Smooth muscle cell (in vitro differentiated cells): ENCODE results near the gene GPR137B. TPM values are rescaled to one million over a fixed set of nuclear protein-coding genes. Genes with fewer than 3 reads are reported as not detected.

Source experiments
- DNase-seq: peaks from one replicate; lab custom pipeline; 2025; ENCODE audit not compliant: unreplicated experiment; lab: John Stamatoyannopoulos, UW
- H2AFZ ChIP-seq: fragments of 200-600 bp; sonication (generic); 2 replicates; pipeline ENCODE4 v1.6.0; 2016; ENCODE audit warnings: antibody characterized with exemption, low read depth, mild to moderate bottlenecking
- H3F3A ChIP-seq: fragments of 200-600 bp; sonication (generic); 2 replicates; pipeline ENCODE4 v1.6.0; 2017; ENCODE audit warnings: antibody characterized with exemption, low read depth
- H3K27ac ChIP-seq: fragments of 200-600 bp; sonication (generic); 2 replicates; pipeline ENCODE4 v1.5.1; 2016; ENCODE audit warnings: low read depth, mild to moderate bottlenecking
- H3K27me3 ChIP-seq: fragments of 200-600 bp; sonication (generic); 2 replicates; pipeline ENCODE4 v1.6.1; 2016; ENCODE audit warnings: low read depth, mild to moderate bottlenecking
- H3K36me3 ChIP-seq: fragments of 200-600 bp; sonication (generic); 2 replicates; pipeline ENCODE4 v1.5.1; 2016; ENCODE audit warnings: low read depth
- H3K4me1 ChIP-seq: fragments of 200-600 bp; sonication (generic); 2 replicates; pipeline ENCODE4 v1.5.1; 2016; ENCODE audit warnings: low read depth
- H3K4me2 ChIP-seq: fragments of 200-600 bp; sonication (generic); 2 replicates; pipeline ENCODE4 v1.6.0; 2016; ENCODE audit warnings: mild to moderate bottlenecking
- H3K4me3 ChIP-seq: fragments of 200-600 bp; sonication (generic); 2 replicates; pipeline ENCODE4 v1.5.1; 2016; ENCODE audit warnings: mild to moderate bottlenecking
- H3K79me2 ChIP-seq: fragments of 200-600 bp; sonication (generic); 2 replicates; pipeline ENCODE4 v1.6.0; 2016; ENCODE audit warnings: low read depth, mild to moderate bottlenecking
- H3K9ac ChIP-seq: fragments of 200-600 bp; sonication (generic); 2 replicates; pipeline ENCODE4 v1.6.0; 2016; ENCODE audit warnings: low read depth
- H3K9me3 ChIP-seq: fragments of 200-600 bp; sonication (generic); replicated peaks from 2 replicates; pipeline ENCODE4 v1.5.1; 2016; ENCODE audit warnings: low read depth
- H4K20me1 ChIP-seq: fragments of 200-600 bp; sonication (generic); 2 replicates; pipeline ENCODE4 v1.6.0; 2016; ENCODE audit warnings: low read depth
- WGBS: methylation state at CpG from one replicate; pipeline ENCODE4 v1.1.7; 2016; ENCODE audit warnings: low lambda C conversion rate; 5-methylcytosine and 5-hydroxymethylcytosine counted together
- polyA plus RNA-seq: library from polyadenylated mRNA; unstranded; fragments of >200 nt; fragmentation: Nextera tagmentation; extraction: Ambion mirVana; gene quantifications from 2 replicates; pipeline ENCODE4 v1.2.1, GENCODE V29; 2016
- total RNA-seq: library from RNA; depleted of rRNA; stranded (reverse); fragments of >200 nt; gene quantifications from 2 replicates; pipeline ENCODE4 v1.2.3, GENCODE V29; 2014
- TF ChIP-seq, protein P1 (sequence below): fragments of 200-600 bp; sonication (generic); IDR thresholded peaks from 2 replicates; pipeline ENCODE4 v1.5.1; 2017; ENCODE audit warnings: borderline replicate concordance, mild to moderate bottlenecking, antibody characterized with exemption; ENCODE audit not compliant: insufficient read depth, poor library complexity, severe bottlenecking

The GPR137B gene
- total and polyA plus RNA-seq, 2 experiments from 2014 or later = 16.2 to 17.7 TPM

DNA sequence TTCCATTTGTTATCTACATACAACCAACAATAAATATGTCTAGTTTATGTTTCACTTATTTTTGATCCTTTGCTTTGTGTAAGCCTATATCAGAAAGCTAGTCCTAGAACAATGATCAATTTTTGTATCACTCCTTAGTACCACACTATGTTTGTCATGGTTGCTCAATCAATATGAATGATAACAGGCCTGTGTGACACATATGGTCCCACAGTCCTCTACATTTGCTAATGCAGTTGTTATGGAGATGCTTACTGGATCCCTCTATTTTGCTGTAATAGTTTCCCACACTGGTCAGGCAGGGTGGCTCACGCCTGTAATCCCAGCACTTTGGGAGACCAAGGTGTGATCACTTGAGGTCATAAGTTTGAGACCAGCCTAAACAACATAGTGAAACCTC lies 80.3 kb downstream of the GPR137B start:
- H3K4me3 ChIP-seq = no peak overlapping the region
- no peak for DNase-seq
- TF ChIP-seq, protein P1, sequence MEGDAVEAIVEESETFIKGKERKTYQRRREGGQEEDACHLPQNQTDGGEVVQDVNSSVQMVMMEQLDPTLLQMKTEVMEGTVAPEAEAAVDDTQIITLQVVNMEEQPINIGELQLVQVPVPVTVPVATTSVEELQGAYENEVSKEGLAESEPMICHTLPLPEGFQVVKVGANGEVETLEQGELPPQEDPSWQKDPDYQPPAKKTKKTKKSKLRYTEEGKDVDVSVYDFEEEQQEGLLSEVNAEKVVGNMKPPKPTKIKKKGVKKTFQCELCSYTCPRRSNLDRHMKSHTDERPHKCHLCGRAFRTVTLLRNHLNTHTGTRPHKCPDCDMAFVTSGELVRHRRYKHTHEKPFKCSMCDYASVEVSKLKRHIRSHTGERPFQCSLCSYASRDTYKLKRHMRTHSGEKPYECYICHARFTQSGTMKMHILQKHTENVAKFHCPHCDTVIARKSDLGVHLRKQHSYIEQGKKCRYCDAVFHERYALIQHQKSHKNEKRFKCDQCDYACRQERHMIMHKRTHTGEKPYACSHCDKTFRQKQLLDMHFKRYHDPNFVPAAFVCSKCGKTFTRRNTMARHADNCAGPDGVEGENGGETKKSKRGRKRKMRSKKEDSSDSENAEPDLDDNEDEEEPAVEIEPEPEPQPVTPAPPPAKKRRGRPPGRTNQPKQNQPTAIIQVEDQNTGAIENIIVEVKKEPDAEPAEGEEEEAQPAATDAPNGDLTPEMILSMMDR = no peak
- no peaks in the 10 kb centered on the region for H3K9me3 ChIP-seq
- H3K4me1 ChIP-seq = no peaks in the 10 kb centered on the region
- no peaks in the 10 kb centered on the region for H3F3A ChIP-seq
- H3K27me3 ChIP-seq = no peaks in the 10 kb centered on the region
- 83% methylated on average over 1 of the region's 1 CpG for WGBS
- H3K36me3 ChIP-seq = no peaks in the 10 kb centered on the region
- no peak overlapping the region for H3K27ac ChIP-seq
- H3K4me2 ChIP-seq = no peak overlapping the region
- H3K9ac ChIP-seq = no peak overlapping the region
- H3K79me2 ChIP-seq = no peaks in the 10 kb centered on the region
- H4K20me1 ChIP-seq = no peaks in the 10 kb centered on the region
- H2AFZ ChIP-seq = no peak overlapping the region

DNA sequence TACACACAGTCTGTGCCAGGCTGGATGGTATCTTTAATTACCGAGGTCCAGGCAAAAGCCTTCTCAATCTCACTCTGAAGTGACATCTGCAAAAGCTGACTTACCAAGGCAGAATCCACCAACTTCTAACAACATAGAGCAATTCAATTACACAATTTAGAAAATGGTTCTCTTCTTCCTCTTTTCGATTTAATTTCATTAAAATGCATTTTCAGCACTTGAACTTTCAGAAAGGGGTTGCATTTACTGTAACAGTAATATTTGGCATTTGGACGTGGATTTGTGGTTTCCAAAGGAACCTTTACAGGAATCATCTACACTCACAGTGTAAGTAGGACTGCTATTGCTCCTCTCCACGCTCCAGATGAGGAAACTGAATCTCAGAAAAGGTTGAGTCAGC lies 86.1 kb downstream of the GPR137B start:
- TF ChIP-seq, protein P1 = no peak
- no peak for DNase-seq
- Histone ChIP-seq H4K20me1 (no peaks in the 10 kb centered on the region), H3K27ac (no peak overlapping the region), H3K79me2 (no peaks in the 10 kb centered on the region), H3K4me1 (no peaks in the 10 kb centered on the region), H3K9me3 (no peaks in the 10 kb centered on the region), H3K9ac (no peak overlapping the region), H3K27me3 (no peaks in the 10 kb centered on the region), H3F3A (no peaks in the 10 kb centered on the region), H3K36me3 (no peaks in the 10 kb centered on the region), H2AFZ (no peak overlapping the region), H3K4me3 (no peak overlapping the region), H3K4me2 (no peak overlapping the region)
- 93% methylated on average over 4 of the region's 4 CpGs for WGBS

DNA sequence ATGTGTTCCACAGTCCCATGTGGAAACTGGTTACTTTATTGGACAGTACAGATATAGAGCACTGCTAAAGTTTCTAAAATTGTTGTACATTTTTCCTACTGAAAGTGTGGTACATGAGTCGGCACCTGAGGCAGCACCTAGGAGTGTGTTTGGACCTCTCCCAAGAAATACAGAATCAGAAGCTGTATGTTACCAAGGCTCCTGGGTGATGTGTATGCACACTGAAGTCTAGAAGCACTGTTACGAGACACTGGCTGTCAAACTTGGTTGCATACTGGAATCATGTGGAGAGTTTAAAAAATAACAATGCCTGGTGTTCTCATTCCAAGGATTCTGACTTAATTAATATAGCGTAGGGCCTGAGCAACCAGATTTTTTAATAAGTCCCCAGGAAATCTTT lies 92.8 kb downstream of the GPR137B start:
- Histone ChIP-seq H3K27ac (no peak overlapping the region), H3K4me3 (no peak overlapping the region), H3K9ac (no peak overlapping the region), H3K79me2 (no peaks in the 10 kb centered on the region), H3K4me1 (no peaks in the 10 kb centered on the region), H2AFZ (no peak overlapping the region), H4K20me1 (no peaks in the 10 kb centered on the region), H3K27me3 (no peaks in the 10 kb centered on the region), H3F3A (no peaks in the 10 kb centered on the region), H3K36me3 (no peaks in the 10 kb centered on the region), H3K9me3 (no peaks in the 10 kb centered on the region), H3K4me2 (no peak overlapping the region)
- WGBS = 97% methylated on average over 3 of the region's 3 CpGs
- DNase-seq = no peak
- TF ChIP-seq, protein P1 = no peak

DNA sequence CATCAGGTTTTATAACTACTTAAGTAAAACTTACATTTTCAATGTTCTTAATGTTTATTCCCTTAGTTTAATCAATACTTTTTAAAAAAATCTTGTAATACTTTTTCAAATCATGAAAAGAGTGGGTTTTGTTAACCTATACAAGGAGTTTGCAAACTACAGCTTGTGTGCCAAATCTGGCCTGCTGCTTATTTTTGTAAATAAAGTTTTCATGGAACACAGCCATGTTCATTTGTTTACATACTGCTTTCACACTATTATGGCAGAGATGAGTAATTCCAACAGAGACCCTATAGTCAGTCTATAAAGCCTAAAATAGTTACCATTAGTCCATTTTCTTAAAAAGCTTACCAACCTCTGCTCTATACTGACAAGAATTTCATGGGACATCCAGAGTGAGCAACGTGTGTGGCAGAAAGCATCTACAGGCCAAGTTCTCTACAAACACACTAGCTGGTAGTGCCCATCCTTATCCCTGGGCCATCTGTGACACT lies 96.8 kb downstream of the GPR137B start:
- Histone ChIP-seq H3K27me3 (no peaks in the 10 kb centered on the region), H3K4me1 (no peaks in the 10 kb centered on the region), H3K9ac (no peak overlapping the region), H3F3A (no peaks in the 10 kb centered on the region), H4K20me1 (no peaks in the 10 kb centered on the region), H3K27ac (no peak overlapping the region), H2AFZ (no peak overlapping the region), H3K9me3 (no peaks in the 10 kb centered on the region), H3K36me3 (no peaks in the 10 kb centered on the region), H3K79me2 (no peaks in the 10 kb centered on the region), H3K4me3 (no peak overlapping the region), H3K4me2 (no peak overlapping the region)
- 76% methylated on average over 1 of the region's 1 CpG for WGBS
- TF ChIP-seq, protein P1 = no peak
- no peak for DNase-seq
